IPS-18a (cell line): ENCODE data around the gene CDC20B.

Experiments used
- H3K27ac ChIP-seq: one replicate; pipeline ENCODE4 v1.5.1; 2013; ENCODE audit warnings: low read length
- H3K27me3 ChIP-seq: one replicate; pipeline ENCODE4 v1.6.1; 2013; ENCODE audit warnings: mild to moderate bottlenecking, low read length; ENCODE audit not compliant: control insufficient read depth, insufficient read depth
- H3K36me3 ChIP-seq: one replicate; pipeline ENCODE4 v1.6.1; 2013; ENCODE audit warnings: low read depth, low read length; ENCODE audit not compliant: control insufficient read depth
- H3K4me1 ChIP-seq: one replicate; pipeline ENCODE4 v1.6.1; 2013; ENCODE audit warnings: low read depth, low read length; ENCODE audit not compliant: control insufficient read depth
- H3K4me3 ChIP-seq: one replicate; pipeline ENCODE4 v1.5.1; 2013; ENCODE audit warnings: low read length
- H3K9ac ChIP-seq: one replicate; pipeline ENCODE4 v1.6.1; 2013; ENCODE audit warnings: mild to moderate bottlenecking, low read length, moderate library complexity
- H3K9me3 ChIP-seq: one replicate; pipeline ENCODE4 v1.6.1; 2013; ENCODE audit warnings: low read depth, low read length; ENCODE audit not compliant: control insufficient read depth

Gene CDC20B

DNA sequence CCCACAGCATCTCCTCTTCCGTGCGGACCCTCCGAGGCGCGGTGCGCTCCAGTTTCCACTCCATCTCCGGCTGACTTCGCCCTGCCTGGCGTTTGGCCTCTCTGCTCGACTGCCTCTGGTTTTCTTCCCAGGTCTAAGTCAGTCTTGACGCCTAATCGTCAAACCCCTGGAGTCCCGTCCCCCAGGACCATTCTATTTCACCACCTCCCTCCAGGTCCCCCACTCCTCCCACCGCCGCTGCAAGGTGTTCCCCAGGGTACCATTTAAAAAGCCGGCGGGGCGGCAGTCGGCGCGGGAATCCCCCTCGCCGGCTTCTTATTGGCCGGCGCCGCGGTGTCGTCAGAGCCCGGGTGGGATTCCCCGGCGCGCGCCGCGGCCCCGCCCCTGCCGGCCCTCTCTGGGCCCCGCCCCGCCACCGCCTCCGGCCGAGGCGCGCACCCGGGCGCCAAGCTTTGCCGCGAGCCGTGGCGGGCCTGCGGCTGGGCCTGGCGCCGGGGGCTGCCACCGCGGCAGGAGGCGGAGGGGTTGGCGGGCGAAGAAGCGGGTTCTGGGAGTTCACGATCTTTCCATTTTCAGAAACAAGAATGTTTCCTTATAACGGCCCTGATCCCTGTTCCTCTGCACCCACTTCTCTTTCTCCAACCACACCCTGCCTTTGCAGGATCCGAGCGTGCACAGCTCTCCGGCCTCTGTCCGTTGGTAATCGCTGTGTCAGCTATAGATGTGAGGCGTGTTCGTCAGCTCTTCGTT lies at the start of gene CDC20B:
CDC20B (minus strand) TSS at position 241 of the 750 bp plus-strand sequence; CDS start at position 64, 177 bp downstream.
- H3K36me3 ChIP-seq: no peaks in the 10 kb centered on the region
- no peaks in the 10 kb centered on the region for H3K9me3 ChIP-seq
- H3K9ac ChIP-seq: no peak within 1 kb of the TSS
- peaks cover 13% of the 10 kb centered on the region for H3K4me1 ChIP-seq
- peak within 1 kb of the TSS; percentile 58 for H3K4me3 ChIP-seq
- H3K27ac ChIP-seq: no peak within 1 kb of the TSS
- H3K27me3 ChIP-seq: peaks cover 76% of the 10 kb centered on the region

DNA sequence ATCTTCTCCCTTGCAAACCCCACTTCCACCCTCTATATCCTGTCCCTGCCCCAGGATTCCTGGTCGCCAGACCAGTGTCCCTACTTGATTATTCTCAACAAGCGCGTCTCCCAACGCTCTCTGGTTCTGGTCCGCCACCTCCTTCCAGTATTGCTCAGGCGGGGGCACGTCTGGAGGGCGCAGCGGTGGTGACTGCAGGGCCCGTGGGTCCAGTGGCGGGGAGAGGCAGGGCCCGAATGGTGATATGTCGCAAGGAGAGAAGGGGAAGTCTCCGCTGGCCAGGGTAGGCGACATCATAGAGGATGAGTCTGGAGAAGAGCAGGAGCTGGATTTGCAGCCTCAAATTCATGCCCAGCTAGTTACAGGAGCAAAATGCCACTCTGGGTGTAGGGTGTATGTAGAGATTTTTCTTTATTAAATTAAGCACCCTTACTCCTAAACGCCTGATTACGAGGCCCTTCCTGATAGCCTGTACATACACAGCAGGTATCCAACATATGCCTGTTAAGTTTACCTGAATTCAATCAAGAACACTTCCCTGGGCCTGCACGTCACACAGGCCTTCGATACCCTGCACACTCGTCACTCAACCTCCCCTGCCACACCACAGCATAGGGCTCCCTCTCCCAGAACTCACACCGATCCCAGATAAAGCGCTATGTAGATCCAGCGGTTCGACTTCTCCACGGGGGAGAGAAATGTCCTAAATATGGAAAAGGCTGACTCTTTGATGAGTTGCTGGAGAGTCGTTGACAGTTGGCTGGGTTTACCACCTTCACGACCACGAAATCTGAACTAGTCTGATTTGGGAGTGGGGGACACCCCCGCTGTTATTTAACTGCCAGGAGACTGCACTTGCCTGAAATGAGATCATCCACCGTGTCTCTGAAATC lies 49.4 kb upstream of the CDC20B start:
- H3K36me3 ChIP-seq: no peaks in the 10 kb centered on the region
- no peak overlapping the region for H3K4me3 ChIP-seq
- H3K27me3 ChIP-seq: peaks cover 96% of the 10 kb centered on the region
- no peak overlapping the region for H3K27ac ChIP-seq
- H3K4me1 ChIP-seq: peaks cover 19% of the 10 kb centered on the region
- H3K9ac ChIP-seq: no peak overlapping the region
- H3K9me3 ChIP-seq: no peaks in the 10 kb centered on the region

- Histone ChIP-seq H3K4me3 (peak overlapping the region; percentile 44), H3K27ac (no peak overlapping the region), H3K9ac (no peak overlapping the region), H3K4me1 (peaks cover 19% of the 10 kb centered on the region), H3K9me3 (no peaks in the 10 kb centered on the region), H3K36me3 (no peaks in the 10 kb centered on the region), H3K27me3 (peaks cover 79% of the 10 kb centered on the region)
These were observed 47.6 kb upstream of the CDC20B start for GRCh38 chr5:55220433-55221185.

- H3K27me3 ChIP-seq: peaks cover 70% of the 10 kb centered on the region
- peak overlapping the region; percentile 44 for H3K4me3 ChIP-seq
- H3K4me1 ChIP-seq: peaks cover 19% of the 10 kb centered on the region
- no peaks in the 10 kb centered on the region for H3K9me3 ChIP-seq
- H3K36me3 ChIP-seq: no peaks in the 10 kb centered on the region
- H3K27ac ChIP-seq: no peak overlapping the region
- H3K9ac ChIP-seq: no peak overlapping the region
These were observed 46.8 kb upstream of the CDC20B start for GRCh38 chr5:55219770-55220169.

DNA sequence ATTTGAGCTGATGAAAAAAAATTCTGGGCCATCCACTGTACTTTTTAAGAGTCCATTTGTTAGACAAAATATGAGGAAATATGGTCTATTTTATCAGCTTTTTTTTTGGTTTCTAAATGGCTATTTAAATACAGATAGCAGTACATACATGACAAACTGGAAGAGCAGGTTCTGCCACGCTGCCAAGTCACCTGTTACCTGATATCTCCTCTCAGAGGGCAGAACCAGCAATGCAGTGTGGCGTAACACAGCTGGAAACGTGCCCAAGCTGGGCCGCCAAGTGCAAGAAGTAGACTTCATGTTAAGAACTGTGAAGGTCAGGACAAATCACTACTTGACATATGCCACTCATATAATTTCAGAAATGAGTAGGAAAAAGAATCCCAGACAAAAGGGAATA lies 46.0 kb upstream of the CDC20B start:
- Histone ChIP-seq H3K27me3 (peaks cover 62% of the 10 kb centered on the region), H3K4me1 (peaks cover 19% of the 10 kb centered on the region), H3K27ac (no peak overlapping the region), H3K9ac (no peak overlapping the region), H3K36me3 (no peaks in the 10 kb centered on the region), H3K9me3 (no peaks in the 10 kb centered on the region), H3K4me3 (peak overlapping the region; percentile 19)

DNA sequence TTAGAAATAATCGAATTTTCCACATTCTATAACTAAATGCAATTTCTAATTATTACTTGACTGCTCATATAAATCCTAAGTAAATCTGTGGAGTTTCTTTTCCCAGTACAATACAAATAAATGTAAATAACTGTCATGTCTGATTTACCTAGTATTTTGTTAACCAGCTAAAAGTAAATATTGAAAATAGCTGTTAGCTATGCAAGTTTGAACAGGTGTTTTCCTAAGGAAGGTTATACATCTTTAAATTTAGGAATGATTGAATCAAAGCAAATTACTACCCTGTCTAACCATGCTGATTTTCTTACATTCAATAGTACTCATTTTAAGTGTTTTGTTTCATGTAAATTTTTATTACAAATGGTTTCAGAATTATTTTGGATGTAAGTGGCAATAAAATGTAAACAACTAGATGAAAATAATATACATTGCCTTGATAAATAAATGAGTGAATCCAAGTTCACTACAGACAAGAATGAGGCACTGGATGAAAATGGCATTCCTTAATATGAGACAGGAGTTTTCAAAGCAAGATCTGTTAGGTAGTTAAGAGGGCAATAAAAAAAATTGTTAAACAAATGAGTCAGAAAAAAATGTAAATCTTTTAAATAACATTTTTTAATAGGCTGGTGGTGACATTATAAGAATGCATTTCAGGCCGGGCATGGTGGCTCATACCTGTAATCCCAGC lies 38.4 kb upstream of the CDC20B start:
- H3K9ac ChIP-seq: no peak overlapping the region
- H3K4me3 ChIP-seq: no peak overlapping the region
- no peaks in the 10 kb centered on the region for H3K27me3 ChIP-seq
- no peak overlapping the region for H3K27ac ChIP-seq
- no peaks in the 10 kb centered on the region for H3K9me3 ChIP-seq
- no peaks in the 10 kb centered on the region for H3K36me3 ChIP-seq
- no peaks in the 10 kb centered on the region for H3K4me1 ChIP-seq

GRCh38 chr5:55205001-55205400 lies 32.0 kb upstream of the CDC20B start:
- H3K9ac ChIP-seq: no peak overlapping the region
- H3K36me3 ChIP-seq: no peaks in the 10 kb centered on the region
- no peak overlapping the region for H3K27ac ChIP-seq
- no peaks in the 10 kb centered on the region for H3K27me3 ChIP-seq
- no peaks in the 10 kb centered on the region for H3K9me3 ChIP-seq
- H3K4me1 ChIP-seq: no peaks in the 10 kb centered on the region
- H3K4me3 ChIP-seq: no peak overlapping the region

DNA sequence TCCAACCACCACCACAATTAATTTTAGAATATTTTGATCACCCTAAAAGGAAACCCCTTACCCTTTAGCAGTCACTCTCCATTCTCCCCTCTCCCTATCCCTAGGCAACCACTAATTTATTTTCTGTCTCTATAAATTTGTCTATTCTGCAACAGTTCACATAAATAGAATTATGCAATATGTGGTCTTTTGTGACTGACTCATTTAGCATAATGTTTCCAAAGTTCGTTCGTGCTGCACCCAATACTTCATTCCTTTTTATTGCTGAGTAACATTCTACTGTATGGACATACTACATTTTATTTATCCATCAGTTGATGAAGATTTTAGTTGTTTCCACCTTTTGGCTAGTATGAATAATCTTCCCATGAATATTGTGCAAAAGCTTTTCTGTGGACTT lies 18.2 kb upstream of the CDC20B start:
- Histone ChIP-seq H3K4me3 (no peak overlapping the region), H3K27ac (no peak overlapping the region), H3K9me3 (no peaks in the 10 kb centered on the region), H3K36me3 (no peaks in the 10 kb centered on the region), H3K27me3 (peaks cover 5% of the 10 kb centered on the region), H3K4me1 (no peaks in the 10 kb centered on the region), H3K9ac (no peak overlapping the region)

- Histone ChIP-seq H3K4me3 (no peak overlapping the region), H3K9me3 (no peaks in the 10 kb centered on the region), H3K27ac (no peak overlapping the region), H3K9ac (no peak overlapping the region), H3K36me3 (no peaks in the 10 kb centered on the region), H3K27me3 (peaks cover 16% of the 10 kb centered on the region), H3K4me1 (no peaks in the 10 kb centered on the region)
These were observed 15.9 kb upstream of the CDC20B start for GRCh38 chr5:55188656-55189540.

DNA sequence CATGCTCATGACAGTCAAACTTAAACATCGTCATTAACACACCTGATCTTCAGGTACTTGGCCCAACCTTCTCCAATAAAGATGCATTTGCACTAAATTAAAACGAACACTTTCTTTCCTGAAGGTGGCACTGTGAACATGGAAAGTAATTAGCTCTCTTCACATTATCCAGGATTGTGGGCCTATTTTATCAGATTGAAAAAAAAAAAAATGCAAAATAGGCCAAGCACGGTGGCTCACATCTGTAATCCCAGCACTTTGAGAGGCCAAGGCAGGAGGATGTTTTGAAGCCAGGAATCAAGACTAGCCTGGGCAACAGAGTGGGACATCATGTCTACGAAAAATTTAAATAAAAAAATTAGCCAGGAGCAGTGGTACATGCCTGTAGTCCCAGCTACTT lies 14.4 kb upstream of the CDC20B start:
- H3K27ac ChIP-seq: no peak overlapping the region
- peaks cover 16% of the 10 kb centered on the region for H3K27me3 ChIP-seq
- H3K4me1 ChIP-seq: no peaks in the 10 kb centered on the region
- H3K9me3 ChIP-seq: no peaks in the 10 kb centered on the region
- H3K36me3 ChIP-seq: no peaks in the 10 kb centered on the region
- H3K4me3 ChIP-seq: no peak overlapping the region
- no peak overlapping the region for H3K9ac ChIP-seq
